Superior temporal gyrus (tissue), 1 donor: ENCODE data around the gene CDH18.
"Not testable (repeated sequence)": the region's sequence is repeated elsewhere in the genome, so short reads cannot be mapped to it uniquely, and the experiment has no call there.

Experiments
- DNase-seq: peaks from one replicate; pipeline ENCODE4 v3.0.0-alpha.2; 2016; ENCODE audit errors: extremely low spot score

Gene CDH18

DNA sequence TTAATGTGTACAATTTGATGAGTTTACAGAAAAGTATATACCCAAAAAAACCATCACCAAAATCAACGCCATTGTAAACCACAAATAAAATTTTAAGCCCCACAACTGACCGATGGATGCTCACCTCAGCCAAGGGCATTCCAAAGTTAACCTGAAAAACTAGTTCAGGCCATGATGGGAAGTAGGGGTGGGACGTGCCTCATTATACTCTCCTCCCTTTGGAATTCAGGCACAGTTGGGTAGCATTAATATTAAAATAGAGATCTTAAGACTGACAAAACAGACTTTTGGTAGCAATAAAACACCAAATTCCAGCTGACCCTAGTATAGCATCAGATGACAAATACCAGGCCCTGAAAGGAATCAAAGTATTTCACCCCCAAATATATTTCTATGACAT is 129.0 kb downstream of the CDH18 start:
- DNase-seq = no peak

DNA sequence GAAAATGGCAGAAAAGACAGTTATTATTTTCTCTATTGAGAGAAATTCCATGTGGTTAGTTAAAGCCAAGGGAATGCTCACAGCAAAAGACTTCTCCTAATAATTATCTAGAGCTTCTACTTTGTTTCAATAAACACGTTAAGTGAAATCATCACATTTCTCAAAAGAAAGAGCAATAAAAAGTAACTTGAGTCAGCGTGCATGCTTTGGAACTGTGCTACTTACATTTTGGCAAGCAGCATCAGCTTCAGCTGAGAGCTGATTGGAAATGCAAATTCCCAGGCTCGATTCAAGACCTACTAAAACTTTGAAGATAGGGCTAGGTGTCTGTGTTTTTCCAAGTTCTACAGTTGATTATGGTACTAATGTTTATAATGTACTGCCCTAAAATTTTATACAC is 132.1 kb downstream of the CDH18 start:
- DNase-seq = no peak

DNA sequence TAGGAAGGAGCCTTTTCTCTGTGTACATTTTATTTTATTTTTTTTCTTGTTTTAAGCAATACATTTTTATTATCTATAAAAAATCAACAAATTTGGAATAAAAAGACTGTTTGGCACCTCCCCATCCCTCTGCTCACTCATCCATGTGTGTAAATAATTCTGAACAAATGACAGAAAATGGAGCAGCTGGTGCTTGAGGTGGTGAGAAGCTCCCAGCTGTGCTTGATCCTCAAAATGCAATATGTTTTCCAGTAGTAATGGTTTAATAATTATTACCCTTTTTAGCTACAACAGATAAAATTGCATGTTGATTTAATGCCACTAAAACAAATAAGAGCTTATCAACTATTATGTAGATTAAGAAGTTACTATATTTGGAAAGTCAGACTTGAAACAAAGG is 132.5 kb downstream of the CDH18 start:
- no peak for DNase-seq

DNA sequence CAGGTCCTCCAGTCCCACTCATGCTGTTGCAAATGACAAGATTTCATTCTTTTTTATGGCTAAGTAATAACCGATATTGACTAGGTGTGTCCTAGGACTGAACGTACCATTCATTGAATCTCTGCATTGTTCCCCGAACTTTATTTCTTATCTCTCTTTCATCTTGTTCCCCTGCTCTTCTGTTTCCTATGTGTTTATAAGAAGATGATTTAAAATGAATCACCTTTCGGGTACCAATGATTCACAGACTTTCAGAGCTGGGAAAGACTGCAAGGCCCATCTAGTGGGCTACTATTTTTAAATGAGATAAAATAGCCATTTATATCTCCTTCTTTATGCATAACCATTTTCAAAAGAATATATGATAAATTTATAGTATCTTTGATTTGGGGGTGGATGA is 133.0 kb downstream of the CDH18 start:
- DNase-seq = no peak

DNA sequence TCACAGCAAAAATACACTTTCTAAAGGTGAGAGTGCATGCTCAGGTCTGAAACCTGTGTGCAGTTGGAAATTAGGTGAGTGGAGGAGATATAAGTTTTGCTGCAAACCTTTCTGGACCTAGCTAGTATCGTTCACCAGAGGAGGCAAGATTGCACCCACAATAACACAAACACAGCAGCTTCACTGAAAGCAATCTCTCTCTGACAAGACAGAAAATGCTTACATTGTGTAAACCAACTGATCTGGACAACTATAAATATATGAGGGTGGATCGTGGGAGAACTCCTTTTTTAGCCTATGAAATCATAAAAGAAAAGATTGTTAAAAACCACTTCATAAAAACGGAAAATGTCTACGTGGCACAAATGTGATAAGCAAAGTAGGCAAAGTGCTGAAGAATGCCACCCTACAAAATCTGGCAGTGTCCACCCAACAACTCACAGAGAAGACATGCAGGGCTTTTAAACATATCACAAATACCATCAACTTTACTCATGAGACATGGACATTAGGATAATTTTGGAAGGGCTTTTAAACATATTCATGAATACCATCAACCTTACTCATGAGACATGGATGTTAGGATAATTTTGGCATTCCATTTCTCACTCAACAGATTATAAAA is 134.3 kb downstream of the CDH18 start:
- DNase-seq = peak; percentile 42

DNA sequence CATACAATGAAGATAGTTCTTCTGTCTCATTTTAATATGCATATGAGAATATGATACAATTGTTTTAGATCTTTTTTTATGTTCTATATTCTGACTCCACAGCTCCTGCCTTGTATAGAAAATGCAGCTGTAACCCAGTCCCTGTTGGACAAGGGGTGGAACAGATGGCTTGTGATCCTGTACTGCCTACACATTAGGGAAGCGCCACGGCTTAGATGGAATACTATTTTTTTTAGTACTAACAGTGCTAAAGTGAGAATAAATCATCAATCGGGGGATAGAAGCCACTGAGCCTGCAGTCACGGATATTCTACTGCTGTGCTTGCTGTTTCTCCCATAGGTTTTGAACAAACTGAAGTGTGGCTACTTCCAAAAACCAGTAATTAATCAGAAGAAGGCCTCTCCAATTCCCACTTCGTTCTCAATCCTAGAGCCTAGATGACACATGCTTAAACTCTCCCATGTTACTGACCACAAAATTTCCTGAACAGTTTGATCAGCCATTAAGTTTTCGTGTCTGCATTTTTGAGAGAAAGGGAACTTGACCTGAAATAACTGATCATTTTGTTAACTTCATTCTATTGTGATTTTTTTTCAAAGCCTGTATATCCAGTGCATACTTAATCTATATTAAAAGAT is 150.3 kb downstream of the CDH18 start:
- peak; percentile 54 for DNase-seq

DNA sequence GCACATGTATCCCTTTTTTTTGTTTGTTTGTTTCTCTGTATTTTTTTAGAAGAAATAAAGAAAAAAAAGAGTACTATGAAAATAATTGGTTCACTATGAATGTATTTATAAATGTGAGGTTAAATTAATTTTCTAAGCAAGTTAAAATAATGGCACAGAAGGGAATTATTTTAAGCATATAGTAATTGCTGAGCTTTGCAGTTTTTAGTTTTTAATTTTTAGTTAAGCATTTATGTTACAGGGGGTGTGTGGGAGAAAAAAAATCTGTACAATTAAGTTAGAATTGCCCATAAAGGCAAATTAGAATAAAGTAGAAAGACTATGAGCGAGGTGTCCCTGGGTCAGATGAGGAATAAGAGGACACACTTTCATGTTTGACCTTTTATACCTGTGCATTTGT is 152.6 kb downstream of the CDH18 start:
- no peak for DNase-seq

DNA sequence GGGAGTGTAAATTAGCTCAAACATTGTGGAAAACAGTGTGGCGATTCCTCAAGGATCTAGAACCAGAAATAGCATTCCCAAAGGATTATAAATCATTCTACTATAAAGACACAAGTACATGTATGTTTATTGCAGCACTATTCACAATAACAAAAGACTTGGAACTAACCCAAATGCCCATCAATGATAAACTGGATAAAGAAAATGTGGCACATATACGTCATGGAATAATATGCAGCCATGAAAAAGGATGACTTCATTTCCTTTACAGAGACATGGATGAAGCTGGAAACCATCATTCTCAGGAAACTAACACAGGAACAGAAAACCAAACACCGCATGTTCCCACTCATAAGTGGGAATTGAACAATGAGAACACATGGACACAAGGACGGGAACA is 175.3 kb downstream of the CDH18 start:
- DNase-seq = not testable (repeated sequence)

DNA sequence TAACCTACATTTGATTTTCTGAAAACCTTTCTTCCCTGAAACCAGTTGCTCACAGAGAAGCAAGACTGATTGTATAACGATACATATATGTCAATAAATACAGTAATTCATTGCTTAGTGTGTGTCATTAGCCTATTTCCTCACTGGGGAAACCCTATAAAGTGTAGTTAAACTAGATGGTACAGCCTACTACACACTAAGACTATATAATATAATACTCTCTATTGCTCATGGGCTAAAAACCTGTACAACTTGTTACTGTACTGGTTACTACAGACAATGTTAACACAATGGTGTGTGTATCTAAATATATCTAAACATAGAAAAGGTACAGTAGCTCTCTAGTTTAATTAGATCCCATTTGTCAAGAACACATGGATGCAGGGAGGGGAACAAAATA is 181.2 kb downstream of the CDH18 start:
- DNase-seq = no peak

DNA sequence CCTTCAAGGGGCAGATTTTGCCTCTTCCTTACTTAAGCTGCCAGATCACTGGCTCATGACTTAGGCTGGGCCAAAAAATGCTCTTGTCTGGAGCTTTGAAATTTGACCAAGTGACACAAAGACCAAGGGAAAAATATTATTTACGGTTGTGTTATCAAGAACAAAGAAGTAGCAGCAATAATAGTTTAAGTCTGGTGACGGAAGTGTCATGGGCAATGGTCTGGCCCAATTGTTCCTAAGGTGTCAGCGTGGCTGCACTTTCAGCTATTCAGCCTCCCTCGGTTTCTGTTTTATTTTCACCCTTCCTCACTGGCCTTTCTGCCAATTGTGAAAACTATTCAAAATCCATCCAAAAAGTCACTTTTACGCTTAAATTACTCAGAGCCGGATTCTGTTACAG is 185.3 kb downstream of the CDH18 start:
- no peak for DNase-seq

DNA sequence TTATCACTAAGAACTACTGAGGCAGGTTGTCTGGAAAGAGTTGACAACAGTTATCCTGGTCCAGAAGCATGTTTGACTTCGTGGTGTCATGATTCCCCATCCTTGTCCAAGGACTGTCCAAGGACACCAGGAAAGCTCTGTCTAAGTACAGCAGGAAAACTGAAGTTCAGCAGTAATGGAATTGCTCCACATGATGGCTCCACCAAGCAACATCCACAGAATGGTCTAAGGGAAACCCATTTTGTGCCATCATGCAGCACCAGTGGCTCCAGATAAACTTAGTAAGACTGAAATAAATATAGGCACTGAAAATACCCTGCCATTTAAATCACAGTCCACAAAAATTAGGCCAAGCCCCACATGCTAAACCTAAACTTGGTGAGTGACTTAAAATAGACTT is 192.8 kb downstream of the CDH18 start:
- DNase-seq = no peak

DNA sequence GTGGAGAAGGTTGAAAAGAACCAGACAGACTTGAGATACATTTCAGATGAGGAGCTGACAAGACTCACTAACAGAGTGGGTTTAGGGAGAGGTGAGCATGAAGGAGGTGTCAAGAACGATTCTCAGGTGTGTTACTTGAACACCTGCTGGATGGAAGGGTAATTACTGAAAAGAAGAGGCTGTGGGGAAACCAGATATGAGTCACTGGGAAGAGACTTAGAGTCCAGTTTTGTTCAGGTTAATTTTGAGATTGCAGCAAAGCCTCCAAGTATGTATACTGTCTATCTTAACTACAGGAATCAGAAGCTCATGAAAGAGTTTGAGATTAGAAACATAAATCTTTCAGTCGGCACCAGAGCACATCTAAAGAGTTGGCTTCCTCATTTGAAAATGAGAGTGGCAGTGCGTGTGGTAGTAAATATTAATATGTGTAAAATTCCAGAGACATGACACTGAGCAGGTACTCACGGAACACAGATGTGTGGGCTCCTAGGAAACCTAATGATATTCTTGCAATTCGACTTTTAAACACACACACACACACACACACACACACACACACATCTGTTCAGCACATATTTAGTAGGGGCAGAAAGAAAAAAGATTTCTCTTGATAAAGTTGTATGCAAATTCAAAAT is 197.1 kb downstream of the CDH18 start:
- no peak for DNase-seq

DNA sequence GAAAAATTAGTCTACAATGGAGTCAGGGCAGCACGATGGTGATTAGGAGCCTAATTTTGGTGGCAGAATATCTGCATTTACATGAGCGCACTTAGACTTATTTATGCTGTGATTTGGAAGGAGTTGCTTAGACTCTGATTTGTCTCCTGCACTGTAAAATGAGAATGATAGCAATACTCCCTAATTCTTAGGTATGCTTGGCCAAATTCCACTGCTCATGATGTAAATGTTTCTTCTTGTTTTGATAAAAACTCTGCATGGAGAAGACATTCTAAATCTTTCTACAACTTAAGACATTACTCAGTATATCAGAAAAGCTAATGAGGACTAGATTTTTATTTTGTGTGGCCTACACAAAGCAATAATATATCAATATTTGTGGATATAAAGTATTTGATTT is 205.4 kb downstream of the CDH18 start:
- DNase-seq = no peak

DNA sequence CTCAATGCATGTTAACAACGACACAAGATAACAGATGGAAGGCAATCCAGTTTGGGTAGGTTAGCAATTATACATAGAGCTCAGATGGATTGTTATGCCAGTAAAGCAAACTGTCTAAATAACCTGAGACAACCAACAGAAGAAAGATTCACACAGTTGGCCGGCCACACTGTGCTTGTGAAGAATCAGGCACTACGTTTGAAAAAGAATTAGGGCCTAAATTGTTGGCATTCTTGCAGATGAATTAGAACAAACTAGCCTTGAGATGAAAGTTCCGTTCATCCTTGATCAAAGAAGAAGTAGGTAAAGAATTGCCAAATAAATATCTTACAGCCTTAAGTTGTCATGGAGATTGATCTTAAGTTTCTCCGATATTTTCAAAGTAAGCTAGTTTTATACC is 210.6 kb downstream of the CDH18 start:
- DNase-seq = no peak

DNA sequence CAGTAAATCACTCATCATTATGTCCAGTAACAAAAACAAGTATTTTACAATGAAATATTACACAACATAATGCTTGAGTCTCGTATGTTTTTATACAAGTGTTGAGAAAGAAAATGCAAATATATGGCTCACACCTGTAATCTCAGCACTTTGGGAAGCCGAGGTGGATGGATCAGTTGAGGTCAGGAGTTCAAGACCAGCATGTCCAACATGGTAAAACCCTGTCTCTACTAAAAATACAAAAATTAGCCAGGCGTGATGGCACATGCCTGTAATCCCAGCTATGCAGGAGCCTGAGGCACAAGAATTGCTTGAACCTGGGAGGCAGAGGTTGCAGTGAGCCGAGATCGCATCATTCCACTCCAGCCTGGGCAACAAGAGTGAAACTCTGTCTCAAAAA is 211.1 kb downstream of the CDH18 start:
- DNase-seq = not testable (repeated sequence)

DNA sequence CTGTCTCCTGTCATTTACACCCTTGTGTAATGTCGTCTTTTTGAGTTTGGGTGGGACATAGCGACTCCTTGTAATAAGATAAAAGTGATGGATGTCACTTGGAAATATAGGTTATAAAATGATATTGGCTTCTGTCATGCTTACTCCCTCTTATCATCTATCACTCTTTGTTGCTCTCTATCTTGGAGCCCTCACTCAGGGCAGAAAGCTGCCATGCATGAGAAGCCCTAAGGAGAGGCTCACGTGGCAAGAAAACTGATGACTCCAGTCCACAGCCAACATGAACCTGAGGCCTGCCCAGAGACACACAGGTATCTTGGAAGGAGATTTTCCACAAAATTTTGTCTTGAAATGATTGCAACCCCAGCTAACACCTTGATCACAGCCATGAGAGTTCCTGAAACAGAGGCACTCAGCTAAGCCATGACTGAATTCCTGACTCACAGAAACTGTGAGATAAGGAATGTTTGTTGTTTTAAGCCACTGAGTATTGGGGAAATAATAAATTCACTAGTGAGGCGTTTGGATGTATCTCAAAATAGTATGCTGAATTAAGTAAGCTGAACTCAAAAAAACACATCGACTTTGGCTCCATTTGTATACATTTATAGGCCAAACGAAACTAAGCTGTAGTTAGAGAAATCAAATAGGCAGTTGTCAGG is 216.7 kb downstream of the CDH18 start:
- DNase-seq = no peak

DNA sequence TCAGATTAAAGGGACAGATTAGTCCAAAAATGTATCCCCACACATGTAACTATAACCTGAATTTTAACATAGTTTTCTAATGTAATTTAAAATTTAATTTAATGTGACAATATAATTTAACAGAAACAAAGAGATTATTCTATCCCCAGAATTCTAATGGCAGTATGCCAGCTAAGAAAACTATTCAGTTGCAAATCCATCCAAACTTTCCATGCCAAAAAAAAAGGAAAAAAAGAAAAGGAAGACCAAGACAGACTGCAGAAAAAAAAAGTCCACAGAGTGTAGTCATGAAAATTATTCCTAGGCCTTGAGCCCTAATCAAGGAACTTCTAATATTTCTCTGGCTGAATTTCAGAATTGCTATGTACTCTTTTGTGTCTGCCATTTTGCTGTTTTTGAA is 217.6 kb downstream of the CDH18 start:
- DNase-seq = no peak

DNA sequence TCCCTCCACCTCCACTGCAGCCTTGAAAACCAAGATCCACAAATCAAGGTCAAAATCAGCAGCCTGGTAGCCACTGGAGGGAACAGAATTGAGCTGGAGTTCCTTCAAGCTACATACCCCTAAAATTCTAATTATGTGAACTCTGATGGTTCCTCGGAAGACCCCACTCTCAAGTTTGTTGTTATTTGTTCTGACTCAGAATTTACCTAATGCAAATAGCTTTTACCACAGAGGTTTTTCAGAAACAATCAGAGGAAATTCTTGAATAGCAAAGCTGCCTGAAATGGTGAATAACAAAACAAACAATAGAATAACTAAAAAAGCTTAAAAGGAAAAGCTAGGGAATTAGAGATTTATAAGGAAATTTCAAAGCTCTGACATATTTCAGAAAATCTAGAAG is 220.0 kb downstream of the CDH18 start:
- DNase-seq = no peak

DNA sequence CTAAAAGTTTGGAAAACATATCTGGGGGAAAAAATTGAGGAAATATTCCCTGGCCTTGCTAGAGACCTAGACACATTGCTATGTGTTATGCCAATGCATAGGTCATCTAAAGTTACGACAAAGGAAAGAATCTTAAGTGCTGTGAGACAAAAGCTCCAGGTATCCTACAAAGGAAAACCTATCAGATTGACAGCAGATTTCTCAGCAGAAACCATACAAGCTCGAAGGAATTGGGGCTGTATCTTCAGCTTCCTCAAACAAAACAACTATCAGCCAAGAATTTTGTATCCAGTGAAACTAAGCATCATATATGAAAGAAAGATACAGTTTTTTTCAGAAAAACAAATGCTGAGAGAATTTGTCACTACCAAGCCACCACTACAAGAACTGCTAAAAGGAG is 234.4 kb downstream of the CDH18 start:
- DNase-seq = no peak

DNA sequence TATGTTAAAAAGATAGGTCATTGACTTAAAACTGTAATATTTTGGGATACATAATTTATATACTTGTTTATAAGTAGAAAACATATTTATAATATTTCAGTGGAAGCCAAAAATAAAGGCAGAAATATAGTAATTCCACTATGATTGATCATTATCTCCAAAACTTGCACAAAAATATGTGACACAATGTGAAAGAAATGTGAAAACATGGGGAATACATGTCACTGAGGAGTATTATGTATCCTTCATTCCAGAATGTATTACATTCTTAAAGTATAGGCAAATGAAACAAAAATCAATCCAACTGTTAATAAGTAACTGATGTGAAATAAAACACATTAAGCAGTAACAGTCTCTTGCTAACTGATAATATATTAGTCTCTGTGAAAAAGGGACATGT is 236.7 kb downstream of the CDH18 start:
- no peak for DNase-seq

DNA sequence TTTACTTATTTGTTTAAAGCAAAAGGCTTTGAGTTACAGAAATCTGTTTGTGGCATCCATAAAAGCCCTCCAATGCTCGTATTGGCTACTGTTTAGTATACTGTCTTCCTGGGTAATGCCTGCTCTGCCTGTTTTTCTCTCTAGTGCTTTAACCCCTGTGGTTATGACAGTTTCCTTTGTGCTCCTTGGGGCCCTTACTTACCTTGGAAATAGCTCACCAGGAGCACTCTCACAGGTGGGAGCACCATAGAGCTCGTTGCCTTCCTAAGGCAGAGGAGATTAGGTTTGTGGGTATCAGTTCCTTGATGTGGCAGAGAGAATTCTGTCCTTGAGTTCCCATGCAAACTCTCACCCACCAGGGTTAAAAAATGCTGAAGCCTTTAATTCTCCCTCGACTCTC is 242.8 kb downstream of the CDH18 start:
- DNase-seq = no peak

DNA sequence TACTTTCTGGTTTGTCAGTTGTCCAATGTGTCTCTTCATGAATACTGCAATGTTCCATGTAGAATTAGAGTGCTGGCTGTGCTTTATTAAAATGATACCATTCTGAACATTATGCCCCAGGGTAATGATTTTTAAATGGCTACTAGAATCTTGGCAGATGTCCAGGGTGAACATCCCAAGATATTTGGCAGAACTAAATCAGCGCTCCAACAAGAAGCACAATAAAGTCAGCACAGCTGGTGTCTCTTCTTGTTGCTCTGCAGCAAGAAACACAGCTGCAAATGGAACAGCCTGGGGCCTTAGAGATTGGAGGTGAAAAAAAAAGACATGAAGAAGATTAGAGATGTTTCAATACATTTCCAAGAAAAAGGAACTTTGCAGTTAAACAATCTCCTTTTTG is 248.3 kb downstream of the CDH18 start:
- no peak for DNase-seq

DNA sequence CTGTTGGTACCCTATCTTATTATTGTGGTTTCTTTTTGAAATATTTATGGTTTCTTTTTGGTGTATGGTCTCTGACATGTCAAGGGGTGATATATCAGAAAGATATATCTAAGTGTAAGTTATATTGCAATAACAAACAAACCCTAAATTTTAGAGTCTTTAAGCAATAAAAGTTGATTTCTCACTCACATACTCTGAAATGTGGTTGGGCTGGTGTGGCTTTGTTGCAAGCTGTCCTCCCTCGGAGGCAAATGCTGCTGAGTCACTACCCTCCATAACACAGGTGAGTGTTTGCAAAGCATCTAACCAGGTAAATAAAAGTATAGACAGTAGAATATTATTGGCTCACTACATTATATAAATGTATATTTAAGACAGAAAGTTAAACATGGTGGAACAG is 253.2 kb downstream of the CDH18 start:
- DNase-seq = no peak
